ENCODE measurements around the gene ARMC12.
A peak's percentile ranks its signal among the peaks of the same experiment; 100 is the strongest.
"Not testable (repeated sequence)": the region's sequence is repeated elsewhere in the genome, so short reads cannot be mapped to it uniquely, and the experiment has no call there.

The ARMC12 gene
- 0.47 to 1.7 (median 1.0) reads per million in 4 donors for total RNA-seq

DNA sequence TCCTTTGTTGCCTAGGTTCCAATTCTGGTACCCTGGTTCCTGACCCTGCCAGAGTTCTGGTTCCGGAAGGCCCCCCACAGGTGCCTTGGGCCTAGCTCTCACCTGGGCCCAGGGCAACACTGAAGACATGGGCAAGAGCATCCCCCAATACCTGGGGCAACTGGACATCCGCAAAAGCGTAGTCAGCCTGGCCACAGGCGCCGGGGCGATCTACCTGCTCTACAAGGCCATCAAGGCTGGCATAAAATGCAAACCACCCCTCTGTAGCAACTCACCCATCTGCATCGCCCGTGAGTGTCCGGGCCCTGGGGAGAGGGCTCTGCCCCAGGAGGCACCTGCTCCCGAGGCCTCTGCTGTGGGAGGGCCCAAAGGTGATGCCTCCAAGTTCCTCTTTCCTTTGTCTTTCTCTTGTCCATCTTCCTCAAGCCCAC, at the start of gene ARMC12:
TSS of gene ARMC12 (plus strand) at position 51 of the 431 bp plus-strand sequence. CDS start at position 128, 77 bp downstream.
- DNase-seq = no peak

GRCh38 chr6:35687658-35688604, 48.9 kb upstream of the ARMC12 start:
- peak; percentile 40 to 76 (median 46) for DNase-seq

GRCh38 chr6:35688605-35689322, 48.1 kb upstream of the ARMC12 start, which contains the start of gene FKBP5:
TSS of gene FKBP5 (minus strand) at chr6:35688915. CDS start at chr6:35642824, 46,091 bp downstream.
- peak; percentile 80 to 91 (median 83) for DNase-seq

GRCh38 chr6:35690006-35690405, 46.8 kb upstream of the ARMC12 start:
- not testable (repeated sequence) for DNase-seq

DNA sequence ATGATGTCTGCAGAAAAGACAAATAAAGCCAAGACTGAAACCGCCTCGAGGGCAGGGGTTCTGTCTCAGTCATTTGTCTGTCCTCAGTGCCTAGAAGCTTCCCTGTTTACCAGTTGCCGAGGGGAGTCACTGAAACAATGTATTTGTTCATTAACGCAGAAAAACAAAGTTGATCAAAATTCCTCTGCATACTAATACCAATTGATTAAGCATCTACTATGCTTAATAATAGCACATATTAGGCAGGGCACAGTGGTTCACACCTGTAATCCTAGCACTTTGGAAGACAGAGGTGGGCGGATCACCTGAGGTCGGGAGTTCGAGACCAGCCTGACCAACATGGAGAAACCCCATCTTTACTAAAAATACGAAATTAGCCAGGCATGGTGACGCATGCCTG, 46.3 kb upstream of the ARMC12 start:
- DNase-seq = no peak

- no peak for DNase-seq
Measured at GRCh38 chr6:35691027-35691824, 45.6 kb upstream of the ARMC12 start.

DNA sequence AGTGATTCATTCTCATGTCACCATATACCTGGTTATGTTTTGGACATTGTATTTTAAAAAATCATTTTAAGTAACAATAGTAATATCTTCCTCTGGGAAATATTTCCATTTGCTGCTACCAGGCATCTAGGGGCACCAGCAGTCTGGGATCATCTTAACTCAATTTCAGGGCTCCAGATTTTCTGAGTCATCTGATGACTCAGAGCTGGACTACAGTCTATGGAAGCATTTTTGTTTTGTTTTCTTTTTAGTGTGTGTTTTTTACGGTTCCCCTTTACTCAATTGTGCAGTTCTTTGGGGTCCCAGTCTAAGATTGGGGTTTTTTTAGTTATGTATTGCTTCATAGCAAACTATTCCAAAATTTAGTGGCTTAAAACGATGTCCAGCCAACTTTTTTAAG, 42.4 kb upstream of the ARMC12 start:
- no peak for DNase-seq

DNA sequence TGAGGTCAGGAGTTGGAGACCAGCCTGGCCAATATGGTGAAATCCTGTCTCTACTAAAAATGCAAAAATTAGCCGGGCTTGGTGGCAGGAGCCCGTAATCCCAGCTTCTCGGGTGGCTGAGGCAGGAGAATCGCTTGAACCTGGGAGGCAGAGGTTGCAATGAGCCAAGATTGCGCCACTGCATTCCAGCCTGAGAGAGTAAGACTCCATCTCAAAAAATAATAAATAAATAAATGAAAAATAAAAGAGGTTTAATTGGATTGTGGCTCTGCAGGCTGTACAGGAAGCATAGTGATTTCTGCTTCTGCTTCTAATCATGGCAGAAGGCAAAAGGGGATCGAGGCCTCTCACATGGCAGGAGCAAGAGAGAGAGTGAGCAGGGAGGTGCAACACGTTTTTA, 38.4 kb upstream of the ARMC12 start:
- DNase-seq = not testable (repeated sequence)

DNA sequence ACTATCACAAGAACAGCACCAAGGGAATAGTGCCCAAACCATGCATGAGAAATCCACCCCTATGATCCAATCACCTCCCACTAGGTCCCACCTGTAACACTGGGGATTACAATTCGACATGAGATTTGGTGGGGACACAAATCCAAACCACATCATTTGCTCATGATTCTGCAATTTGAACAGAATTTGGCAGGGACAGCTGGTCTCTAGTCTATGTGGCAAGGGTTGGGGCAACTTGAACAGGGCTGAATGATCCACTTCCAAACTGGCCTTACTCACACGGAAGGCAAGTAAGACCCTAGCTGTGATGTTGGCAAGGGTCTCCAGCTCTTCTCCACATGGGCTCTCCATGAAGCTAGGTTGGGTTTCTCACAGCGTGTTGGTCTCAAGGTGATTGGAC, 38.0 kb upstream of the ARMC12 start:
- no peak for DNase-seq

GRCh38 chr6:35703554-35703953, 33.3 kb upstream of the ARMC12 start:
- DNase-seq = no peak

GRCh38 chr6:35706468-35706867, 30.4 kb upstream of the ARMC12 start:
- DNase-seq = no peak

- no peak for DNase-seq
Measured at GRCh38 chr6:35707714-35708407, 29.0 kb upstream of the ARMC12 start.

GRCh38 chr6:35708585-35708984, 28.2 kb upstream of the ARMC12 start:
- DNase-seq = no peak

GRCh38 chr6:35710241-35710847, 26.5 kb upstream of the ARMC12 start:
- DNase-seq = peak in 1 of 5 donors; percentile 69

DNA sequence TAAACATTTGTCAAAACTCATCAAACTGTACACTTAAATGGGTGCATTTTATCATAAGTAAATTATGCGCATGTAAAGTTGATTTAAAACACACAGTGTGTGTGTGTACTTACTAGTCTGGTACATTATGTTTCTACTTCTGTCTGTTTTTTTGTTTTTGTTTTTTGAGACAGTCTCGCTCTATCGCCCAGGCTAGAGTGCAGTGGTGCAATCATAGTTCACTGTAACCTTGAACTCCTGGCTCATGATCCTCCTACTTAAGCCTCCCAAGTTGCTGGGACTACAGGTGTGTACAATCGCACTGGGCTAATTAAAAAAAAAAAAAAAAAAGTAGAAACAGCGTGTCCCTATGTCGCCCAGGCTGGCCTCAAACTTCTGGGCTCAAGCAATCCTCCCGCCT, 25.1 kb upstream of the ARMC12 start:
- no peak for DNase-seq

DNA sequence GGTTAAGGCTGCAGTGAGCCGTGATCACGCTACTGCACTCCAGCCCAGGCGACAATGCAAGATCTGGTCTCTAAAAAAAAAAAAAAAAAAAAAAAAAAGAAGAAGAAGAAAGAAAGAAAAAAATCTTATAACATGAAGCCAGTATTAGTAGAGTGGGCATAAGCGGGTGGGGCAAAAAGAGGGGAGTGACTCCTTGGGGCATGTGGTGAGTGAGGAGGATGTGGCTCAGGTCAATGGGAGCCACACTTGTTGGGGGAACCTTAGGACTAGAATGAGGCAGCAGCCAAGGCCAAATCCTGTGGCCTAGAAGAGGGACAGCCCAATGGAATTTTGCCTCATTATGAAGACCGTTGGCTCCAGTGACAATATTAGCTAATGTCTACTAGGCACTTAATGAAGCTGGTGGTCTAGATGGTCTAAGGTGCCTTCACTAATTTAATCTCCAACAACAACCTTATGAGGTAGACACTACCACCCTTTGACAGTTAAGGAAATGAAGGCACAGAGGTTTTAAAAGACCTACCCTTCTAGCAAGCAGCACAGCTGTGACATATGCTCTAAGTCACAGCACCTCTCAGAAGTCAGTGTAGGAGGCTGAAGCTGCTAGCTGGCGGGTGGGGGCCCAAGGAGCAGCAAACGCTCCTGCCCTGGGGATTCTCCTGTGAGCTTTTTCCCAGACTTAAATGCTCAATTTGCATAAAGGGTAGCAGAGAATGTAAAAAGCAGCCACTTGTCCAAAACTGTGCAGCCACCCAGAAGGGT, 23.6 kb upstream of the ARMC12 start:
- DNase-seq = no peak

GRCh38 chr6:35716798-35717197, 20.0 kb upstream of the ARMC12 start:
- no peak for DNase-seq

- DNase-seq = no peak
Measured at GRCh38 chr6:35717449-35718374, 19.1 kb upstream of the ARMC12 start.

DNA sequence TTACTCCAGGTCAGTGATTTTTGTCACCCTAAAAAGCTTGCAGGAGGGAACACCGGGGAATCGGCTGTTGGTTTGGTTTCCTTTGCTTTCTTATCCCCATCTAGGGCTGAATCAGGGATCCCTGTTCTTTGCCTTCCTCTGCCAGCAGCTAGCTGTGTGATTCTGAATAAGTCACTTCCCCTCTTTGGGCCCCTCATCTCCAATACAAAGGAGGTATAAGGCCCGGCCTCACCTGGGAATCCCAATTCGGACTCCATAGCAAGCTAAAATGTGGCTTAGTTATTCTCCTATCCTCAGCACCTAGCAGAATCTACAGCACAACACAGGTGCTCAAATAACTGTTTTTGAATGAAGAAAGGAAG, 18.5 kb upstream of the ARMC12 start:
- no peak for DNase-seq

GRCh38 chr6:35718911-35719381, 17.9 kb upstream of the ARMC12 start:
- peak in 1 of 5 donors; percentile 52 for DNase-seq

Data from T-helper 1 cell (primary cell).